GM04504 (cell line): Measurements from ENCODE around the gene KRTAP10-6.
"Not testable (repeated sequence)": the region's sequence is repeated elsewhere in the genome, so short reads cannot be mapped to it uniquely, and the experiment has no call there.

Experiments
- DNase-seq: peaks from one replicate; pipeline ENCODE4 v3.0.0-alpha.2; 2012; ENCODE audit warnings: low read depth

The KRTAP10-6 gene

GRCh38 chr21:44598061-44598460 is 5.8 kb upstream of the KRTAP10-6 start:
- DNase-seq = no peak

DNA sequence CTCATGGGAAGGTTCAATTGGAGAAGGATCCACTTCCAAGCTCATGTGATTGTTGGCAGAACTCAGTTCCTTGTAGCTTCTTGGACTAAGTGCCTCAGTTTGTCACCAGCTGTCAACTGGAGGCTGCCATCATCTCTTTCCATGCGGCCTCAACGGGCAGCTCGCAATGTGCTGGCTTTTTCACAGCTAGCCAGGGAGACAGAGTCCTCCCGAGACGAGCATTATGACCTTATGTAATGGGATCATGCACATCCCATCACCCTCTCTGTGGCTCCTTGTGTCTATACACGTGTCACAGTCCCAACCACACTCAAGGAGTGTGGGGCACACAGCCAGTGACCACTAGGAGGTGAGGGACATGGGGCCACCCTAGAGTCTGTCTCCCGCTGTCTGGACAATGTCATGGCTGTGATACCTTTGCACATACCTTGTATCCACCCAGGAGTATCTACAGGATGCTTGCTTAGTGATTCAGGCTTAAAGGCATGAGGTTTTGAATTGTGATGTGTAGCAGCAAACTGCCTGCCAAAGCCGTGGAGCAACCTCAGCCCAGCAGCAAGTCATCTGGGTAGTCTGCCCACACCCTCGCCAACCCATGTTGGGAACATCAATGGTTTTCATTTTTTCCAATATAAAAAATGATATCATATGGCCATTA is 3.9 kb upstream of the KRTAP10-6 start:
- DNase-seq = no peak

GRCh38 chr21:44595524-44595923 is 3.2 kb upstream of the KRTAP10-6 start:
- DNase-seq = no peak

GRCh38 chr21:44594406-44594916 is 2.2 kb upstream of the KRTAP10-6 start:
- DNase-seq = no peak

DNA sequence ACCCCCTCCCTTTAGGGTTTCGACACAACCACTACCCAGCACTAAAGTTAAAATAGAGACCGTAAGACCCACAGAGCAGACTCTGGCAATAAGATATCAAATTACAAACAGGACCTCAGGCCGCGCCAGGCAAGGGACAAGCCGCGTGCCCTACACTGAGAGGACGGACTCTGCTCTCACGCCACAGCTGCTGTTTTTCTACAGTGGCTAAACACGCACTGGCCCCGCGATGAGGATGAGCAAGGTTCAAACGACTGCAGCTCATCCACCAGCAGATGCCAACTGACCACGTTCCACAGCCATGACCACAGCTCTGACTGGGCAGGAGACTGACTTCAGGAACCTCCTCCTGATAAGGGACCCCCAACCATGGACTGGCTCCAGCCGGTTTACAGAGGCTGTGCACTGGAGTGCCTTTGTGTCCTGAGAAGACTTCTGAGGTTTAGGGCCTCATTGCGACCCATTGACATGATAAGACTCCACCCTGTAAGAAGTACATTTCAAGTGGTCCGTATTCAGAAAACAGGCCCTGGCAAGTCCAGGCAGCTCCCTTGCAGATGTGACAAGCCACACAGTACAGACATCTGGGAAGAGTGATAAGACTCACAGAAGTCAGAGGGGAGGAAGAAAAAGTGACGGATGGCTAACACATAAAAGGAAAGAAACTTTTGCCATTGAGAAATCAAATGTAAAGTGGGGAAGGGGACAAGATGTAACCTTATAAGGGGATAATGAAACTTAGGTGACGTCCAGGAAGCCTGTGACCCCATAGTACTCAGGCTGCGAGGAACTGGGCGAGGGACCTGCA is 1.5 kb upstream of the KRTAP10-6 start:
- no peak for DNase-seq

DNA sequence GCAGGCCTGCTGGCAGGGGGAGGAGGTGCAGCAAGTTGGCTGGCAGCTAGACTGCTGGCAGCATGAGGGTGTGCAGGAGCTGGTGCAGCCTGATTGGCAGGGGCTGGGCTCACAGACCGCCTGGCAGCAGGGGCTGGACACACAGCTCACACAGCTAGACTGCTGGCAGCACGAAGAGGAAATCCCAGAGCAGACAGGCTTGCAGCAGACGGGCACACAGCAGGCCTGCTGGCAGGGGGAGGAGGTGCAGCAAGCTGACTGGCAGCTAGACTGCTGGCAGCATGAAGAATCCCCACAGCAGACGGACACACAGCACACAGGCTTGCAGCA is 539 bp downstream of the KRTAP10-6 start:
- not testable (repeated sequence) for DNase-seq

DNA sequence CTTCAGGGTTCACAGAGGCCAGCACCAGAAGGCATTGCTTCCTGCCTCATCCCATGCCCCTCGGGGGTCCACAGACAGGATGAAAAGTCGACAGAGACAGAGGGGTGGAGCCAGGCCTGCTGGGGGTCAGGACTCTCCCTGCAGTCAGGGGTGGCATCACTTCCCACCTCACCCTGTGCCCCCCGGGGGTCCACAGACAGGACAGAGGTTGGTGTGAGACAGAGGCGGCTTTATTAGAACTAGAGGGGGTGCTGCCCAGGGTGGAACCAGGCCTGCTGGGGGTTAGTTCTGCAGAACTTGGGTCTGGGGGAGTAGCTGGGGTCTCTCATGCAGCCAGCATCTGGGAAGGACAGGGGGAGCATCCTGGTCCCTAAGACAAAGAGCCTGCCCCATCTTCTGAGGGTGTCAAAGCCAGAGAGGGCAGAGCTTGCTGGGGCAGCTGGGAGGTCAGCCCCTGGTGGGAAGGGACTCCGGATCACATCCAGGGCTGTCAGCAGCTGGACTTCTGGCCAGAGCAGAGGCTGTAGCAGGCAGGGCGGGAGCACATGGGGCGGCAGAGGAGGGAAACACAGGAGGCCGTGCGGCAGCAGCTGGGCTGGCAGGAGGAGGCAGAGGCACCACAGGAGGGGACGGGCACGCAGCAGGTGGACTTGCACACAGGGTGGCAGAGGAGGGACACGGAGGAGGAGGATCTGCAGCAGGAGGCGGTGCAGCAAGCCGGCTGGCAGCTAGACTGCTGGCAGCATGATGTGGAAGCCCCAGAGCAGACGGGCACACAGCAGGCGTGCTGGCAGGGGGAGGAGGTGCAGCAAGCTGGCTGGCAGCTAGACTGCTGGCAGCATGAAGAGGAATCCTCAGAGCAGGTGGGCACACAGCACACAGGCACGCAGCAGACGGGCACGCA is 1.2 kb downstream of the KRTAP10-6 start:
- not testable (repeated sequence) for DNase-seq

DNA sequence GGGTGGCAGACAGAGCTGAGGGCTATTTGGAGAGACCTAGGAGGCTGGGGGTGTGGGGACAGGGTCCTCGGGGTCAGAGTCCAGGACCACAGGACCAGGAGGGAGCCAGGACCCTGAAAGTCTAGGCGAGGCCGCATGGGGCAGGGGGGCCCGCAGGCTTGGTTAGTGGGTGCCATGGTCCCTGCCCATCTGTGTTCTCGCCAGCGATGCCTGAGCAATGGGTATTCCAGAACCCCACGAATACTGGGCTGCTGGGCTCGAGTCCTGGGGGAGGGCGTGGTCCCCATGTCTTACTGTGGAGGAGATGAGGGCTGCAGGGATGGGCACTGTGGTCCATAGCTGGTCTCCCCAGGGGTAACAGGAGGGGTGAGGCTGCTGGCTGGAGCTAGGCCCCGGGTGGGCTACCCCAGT is 2.0 kb downstream of the KRTAP10-6 start:
- DNase-seq = no peak

DNA sequence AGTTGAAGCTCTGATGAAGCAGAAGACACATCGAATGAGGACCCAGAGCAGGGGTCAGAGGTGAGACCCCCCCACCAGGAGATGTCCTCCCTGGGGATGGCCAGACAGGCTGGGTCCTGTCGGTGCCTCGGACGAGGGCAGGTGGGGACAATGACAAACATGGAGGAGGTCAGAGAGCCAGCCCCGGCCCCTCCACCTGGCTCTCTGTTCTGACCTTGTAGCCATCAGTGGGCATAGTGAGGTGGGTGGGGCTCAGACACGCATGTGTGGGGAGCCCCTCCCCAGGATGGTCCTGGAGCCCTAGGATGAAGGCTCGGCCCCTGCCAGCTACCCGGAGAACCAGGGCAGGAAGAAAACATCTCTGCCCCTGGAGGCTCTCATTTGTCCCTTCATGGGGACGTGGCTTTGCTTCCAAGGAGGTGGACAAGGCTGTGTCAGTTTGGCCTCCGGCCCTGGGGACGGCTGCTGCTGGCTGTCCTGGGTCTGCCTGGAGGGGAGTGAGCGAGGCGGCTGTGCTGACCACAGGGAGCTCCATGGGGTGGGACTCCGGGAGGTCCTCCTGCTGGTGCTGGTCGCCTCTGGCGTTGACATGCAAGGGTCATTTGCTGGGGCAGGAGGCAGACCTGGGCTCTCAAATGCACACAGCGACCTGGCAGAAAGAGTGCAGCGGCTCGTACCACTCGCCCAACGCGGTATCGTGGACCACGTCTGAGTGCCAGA is 2.6 kb downstream of the KRTAP10-6 start:
- DNase-seq = no peak

DNA sequence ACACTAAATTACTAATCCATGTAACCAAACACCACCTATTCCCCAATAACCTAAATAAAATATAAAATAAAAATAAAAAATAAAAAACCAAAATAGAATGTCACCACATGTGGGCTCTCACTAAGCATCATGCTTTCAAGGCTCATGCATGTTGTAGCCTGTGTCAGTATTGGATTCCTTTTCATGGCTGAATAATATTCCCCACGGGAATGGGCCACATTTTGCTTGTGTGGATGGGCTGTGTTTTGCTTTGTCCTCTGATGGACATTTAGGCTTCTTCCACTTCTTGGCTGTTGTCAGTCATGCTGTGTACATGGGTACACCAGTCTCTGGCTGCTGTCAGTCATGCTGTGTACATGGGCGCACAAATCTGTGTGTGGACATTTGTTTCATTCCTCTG is 3.2 kb downstream of the KRTAP10-6 start:
- no peak for DNase-seq

DNA sequence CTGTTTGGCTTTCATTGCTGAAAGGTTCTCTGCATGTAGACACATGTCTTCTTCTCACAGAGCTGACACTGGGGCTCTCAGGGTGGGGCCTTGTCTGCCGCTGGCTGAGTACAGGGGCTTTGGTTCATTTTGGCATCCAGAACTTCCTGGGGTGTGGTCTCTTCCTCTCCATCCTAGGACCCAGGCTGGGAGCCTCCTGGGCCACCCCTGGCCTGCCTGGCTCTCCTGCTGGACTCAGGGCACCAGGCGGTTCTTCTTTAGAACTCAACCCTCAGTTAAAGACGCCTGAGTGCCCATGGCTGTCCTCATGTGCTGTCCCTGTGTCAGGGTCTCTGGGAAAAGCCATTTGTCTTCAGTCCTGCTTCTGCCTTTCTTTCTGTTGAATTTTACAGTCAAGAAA is 6.4 kb downstream of the KRTAP10-6 start:
- DNase-seq = no peak

DNA sequence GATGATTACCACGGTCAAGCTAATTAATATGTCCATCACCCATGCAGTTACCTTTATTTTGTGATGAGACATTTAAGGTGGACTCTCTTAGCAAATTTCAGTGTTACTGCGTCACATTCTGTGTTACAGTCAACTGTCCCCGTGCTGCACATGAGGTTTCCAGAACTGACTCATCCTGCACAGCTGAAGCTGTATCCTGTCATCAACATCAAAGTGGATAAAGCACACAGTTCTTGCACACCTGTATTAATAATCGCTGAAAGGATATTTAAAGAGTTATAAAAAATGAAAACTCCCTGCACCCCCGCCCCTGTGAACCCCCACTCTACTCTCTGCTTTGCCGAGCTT is 8.5 kb downstream of the KRTAP10-6 start:
- no peak for DNase-seq

- DNase-seq = no peak
Measured at GRCh38 chr21:44583089-44583799, 9.1 kb downstream of the KRTAP10-6 start.

DNA sequence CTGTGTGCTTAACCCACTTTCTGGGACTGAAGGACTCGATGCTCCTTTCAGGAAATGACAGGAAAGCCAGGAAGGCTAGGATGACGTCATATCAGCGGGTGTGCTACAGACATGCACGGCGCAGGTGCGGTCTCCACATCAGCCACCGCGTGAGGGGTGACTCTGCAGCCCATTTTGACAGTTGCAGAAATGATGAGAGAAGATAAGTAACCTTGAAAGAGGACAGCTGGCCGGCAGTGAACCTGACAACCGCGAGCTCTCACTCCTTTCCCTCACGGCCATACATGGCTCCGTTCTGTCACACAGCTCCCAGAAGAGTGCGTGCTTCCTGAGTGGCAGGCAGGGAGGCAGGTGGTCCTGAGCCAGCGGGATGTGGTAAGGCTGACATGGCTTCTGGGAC is 10.2 kb downstream of the KRTAP10-6 start:
- no peak for DNase-seq

GRCh38 chr21:44581158-44581557 is 11.1 kb downstream of the KRTAP10-6 start:
- no peak for DNase-seq

- DNase-seq = not testable (repeated sequence)
Measured at GRCh38 chr21:44580231-44580821, 12.0 kb downstream of the KRTAP10-6 start, which contains the start of gene KRTAP10-5. Gene KRTAP10-5 (minus strand): TSS chr21:44580604. CDS start chr21:44580578, 26 bp downstream.

DNA sequence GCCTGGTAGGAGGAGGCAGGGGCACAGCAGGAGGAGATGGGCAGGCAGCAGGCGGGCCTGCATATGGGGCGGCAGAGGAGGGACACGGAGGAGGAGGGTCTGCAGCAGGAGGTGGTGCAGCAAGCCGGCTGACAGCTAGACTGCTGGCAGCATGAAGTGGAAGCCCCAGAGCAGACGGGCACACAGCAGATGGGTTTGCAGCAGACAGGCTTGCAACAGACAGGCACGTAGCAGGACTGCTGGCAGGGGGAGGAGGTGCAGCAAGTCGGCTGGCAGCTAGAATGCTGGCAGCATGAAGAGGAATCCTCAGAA is 12.5 kb downstream of the KRTAP10-6 start:
- no peak for DNase-seq

DNA sequence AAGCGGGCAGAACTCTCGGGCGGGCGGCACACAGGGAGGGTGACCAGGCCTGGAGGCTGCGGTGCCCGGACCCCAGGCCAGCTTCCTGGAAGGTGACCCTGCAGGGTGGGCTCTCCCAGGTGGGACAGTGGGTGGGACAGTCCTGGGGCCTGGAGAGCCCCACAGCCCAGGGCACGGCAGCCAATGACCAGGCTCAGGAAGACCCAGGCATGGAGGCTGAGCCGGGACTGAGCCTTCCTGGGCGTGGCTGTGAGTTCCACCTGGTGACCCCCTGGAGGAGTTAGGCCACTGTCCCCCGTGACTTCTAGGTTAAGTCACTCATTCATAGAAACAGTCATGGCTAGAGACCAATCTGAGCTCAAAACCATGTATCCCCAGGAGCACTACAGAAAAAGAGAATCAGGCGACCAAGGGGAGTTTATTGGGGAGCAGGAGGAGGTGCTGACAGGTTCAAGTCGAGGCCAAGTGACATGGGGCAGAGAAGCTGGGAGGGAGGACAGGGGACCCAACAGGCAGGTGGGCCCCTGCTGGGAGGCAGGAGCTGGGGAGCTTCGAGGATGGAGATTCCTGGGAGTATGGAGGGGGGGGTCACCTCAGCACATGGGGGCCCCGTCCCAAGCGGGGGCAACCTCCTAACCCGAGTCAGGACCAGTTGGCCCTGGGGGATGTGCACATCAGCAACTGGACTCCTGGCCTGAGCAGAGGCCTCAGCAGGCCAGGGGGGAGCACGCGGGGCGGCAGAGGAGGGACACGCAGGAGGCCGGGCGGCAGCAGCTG is 13.1 kb downstream of the KRTAP10-6 start:
- DNase-seq = no peak

DNA sequence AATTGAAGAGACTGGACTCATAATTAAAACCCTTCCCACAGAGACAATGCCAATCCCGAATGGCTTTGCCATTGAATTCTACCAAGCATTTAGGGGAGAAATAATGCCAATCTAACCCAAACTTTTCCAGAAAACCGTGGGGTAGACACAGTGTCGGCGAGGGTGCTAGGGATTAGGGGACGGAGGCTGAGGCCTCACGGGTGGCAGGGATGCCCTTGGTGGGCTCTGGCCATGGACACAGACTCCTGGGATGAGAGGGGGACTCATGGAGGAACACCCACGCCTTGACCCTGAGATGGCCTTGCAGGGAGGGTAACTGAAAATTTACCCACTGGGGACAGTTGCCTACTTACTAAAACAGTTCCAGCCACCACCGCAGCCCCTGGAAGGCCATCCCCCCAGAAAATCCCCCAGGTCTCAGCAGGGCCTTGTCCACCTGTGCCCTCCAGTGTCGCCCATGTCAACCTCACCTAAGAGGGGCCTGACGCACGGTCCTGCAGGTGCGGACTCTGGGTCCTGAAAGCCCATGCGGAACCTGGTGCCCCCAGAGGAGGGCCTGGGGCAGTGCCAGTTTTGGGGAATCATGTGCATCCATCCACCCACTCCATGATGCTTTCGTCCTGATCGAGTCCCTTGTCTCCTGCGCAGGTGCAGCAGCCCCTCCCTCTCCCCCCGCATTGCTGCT is 13.8 kb downstream of the KRTAP10-6 start:
- no peak for DNase-seq

DNA sequence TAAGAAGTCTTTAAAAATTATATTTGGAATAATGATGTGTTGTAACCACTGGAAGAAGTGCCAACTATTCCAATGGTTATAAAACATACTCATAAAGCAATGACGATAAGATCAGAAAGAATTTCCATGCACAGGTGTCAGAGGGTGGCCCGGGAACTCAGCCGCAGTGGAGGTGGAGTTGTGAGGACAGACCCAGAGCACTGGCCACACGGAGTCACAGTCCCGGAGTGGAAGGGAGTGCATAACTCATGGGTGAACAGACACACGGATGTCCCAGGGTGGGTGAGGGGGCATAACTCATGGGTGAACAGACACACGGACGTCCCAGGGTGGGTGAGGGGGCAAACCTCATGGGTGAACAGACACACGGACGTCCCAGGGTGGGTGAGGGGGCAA is 16.3 kb downstream of the KRTAP10-6 start:
- no peak for DNase-seq
